GM18951 (cell line): ENCODE measurements around the gene APBA1.

Experiments
- POLR2A ChIP-seq: IDR thresholded peaks from 4 replicates; pipeline ENCODE4 v1.6.1; 2011; ENCODE audit warnings: mild to moderate bottlenecking; ENCODE audit not compliant: insufficient read length, insufficient read depth; ENCODE audit errors: extremely low read depth
- in situ Hi-C: fragments of 300-500 bp; cut with MboI; formaldehyde crosslinking; loops from one replicate; pipeline ENCODE4 v1.12.0; 2022; ENCODE audit warnings: low sequenced_read_pairs, mixed read lengths, inconsistent platforms; ENCODE audit not compliant: unreplicated experiment

Gene APBA1

GRCh38 chr9:69646810-69647209 is 25.4 kb downstream of the APBA1 start:
- in situ Hi-C loops = no loop called here
- no peak for TF ChIP-seq POLR2A

- no peak for TF ChIP-seq POLR2A
- in situ Hi-C loops = no loop called here
Observed at GRCh38 chr9:69645488-69645887, 26.7 kb downstream of the APBA1 start.

- no peak for TF ChIP-seq POLR2A
- in situ Hi-C loops = no loop called here
Observed at GRCh38 chr9:69643098-69643497, 29.1 kb downstream of the APBA1 start.

GRCh38 chr9:69637817-69638200 is 34.4 kb downstream of the APBA1 start:
- in situ Hi-C loops = no loop called here
- no peak for TF ChIP-seq POLR2A

- TF ChIP-seq POLR2A = no peak
- in situ Hi-C loops = no loop called here
Observed at GRCh38 chr9:69637193-69637816, 34.9 kb downstream of the APBA1 start.

- TF ChIP-seq POLR2A = no peak
Observed at GRCh38 chr9:69633716-69634115, 38.5 kb downstream of the APBA1 start.

GRCh38 chr9:69632768-69633167 is 39.4 kb downstream of the APBA1 start:
- in situ Hi-C loops = no loop called here
- TF ChIP-seq POLR2A = no peak

More at GRCh38 chr9:69633716-69634115, 38.5 kb downstream of the APBA1 start:
- in situ Hi-C loops = no loop called here

GRCh38 chr9:69627281-69627680 is 44.9 kb downstream of the APBA1 start:
- no peak for TF ChIP-seq POLR2A
- in situ Hi-C loops = no loop called here

- in situ Hi-C loops = no loop called here
- no peak for TF ChIP-seq POLR2A
Observed at GRCh38 chr9:69623276-69623675, 48.9 kb downstream of the APBA1 start.

GRCh38 chr9:69622676-69623075 is 49.5 kb downstream of the APBA1 start:
- in situ Hi-C loops = no loop called here
- no peak for TF ChIP-seq POLR2A

GRCh38 chr9:69621730-69622460 is 50.3 kb downstream of the APBA1 start:
- TF ChIP-seq POLR2A = no peak
- in situ Hi-C loops = no loop called here

GRCh38 chr9:69620731-69621130 is 51.4 kb downstream of the APBA1 start:
- no peak for TF ChIP-seq POLR2A
- in situ Hi-C loops = no loop called here

- in situ Hi-C loops = no loop called here
Observed at GRCh38 chr9:69619233-69619632, 52.9 kb downstream of the APBA1 start.

GRCh38 chr9:69617006-69617405 is 55.2 kb downstream of the APBA1 start:
- in situ Hi-C loops = no loop called here

More at GRCh38 chr9:69619233-69619632, 52.9 kb downstream of the APBA1 start:
- no peak for TF ChIP-seq POLR2A

More at GRCh38 chr9:69617006-69617405, 55.2 kb downstream of the APBA1 start:
- TF ChIP-seq POLR2A = no peak
